DMS53 treated with DMSO at 0.1 percent for 48 hours (cell line): ENCODE results near the gene PRSS23.
"Not testable (repeated sequence)": the region's sequence is repeated elsewhere in the genome, so short reads cannot be mapped to it uniquely, and the experiment has no call there.

Experiments used
- DNase-seq: peaks from one replicate; lab custom pipeline; 2025; ENCODE audit not compliant: unreplicated experiment; lab: John Stamatoyannopoulos, UW

The PRSS23 gene, protein sequence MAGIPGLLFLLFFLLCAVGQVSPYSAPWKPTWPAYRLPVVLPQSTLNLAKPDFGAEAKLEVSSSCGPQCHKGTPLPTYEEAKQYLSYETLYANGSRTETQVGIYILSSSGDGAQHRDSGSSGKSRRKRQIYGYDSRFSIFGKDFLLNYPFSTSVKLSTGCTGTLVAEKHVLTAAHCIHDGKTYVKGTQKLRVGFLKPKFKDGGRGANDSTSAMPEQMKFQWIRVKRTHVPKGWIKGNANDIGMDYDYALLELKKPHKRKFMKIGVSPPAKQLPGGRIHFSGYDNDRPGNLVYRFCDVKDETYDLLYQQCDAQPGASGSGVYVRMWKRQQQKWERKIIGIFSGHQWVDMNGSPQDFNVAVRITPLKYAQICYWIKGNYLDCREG

GRCh38 chr11:86800076-86800959 is at the start of gene PRSS23:
TSS of gene PRSS23 (plus strand) at chr11:86800542. CDS start at chr11:86807644, 7,102 bp downstream.
- peak; percentile 47 for DNase-seq

GRCh38 chr11:86753459-86753858 is 46.9 kb upstream of the PRSS23 start:
- no peak for DNase-seq

DNA sequence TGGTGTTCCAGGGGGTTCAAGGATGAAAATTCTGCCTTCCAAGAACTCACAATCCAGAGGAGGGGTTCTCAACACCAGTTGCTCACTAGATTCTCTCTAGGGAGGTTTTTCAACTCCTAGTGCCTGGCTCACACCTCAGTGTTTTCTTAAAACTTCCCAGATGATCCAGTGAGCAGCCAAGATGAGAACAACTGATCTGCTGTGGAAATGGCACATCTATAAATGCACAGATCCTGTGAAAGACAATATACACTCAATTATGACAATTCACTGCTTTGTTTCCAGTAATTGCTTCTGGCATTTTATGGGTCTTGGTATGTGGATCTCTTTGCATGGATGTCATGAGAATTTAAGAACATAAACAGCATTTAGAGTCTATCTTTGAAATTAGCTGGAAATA is 45.2 kb upstream of the PRSS23 start:
- DNase-seq, result no peak

GRCh38 chr11:86758171-86758570 is 42.2 kb upstream of the PRSS23 start:
- no peak for DNase-seq

DNA sequence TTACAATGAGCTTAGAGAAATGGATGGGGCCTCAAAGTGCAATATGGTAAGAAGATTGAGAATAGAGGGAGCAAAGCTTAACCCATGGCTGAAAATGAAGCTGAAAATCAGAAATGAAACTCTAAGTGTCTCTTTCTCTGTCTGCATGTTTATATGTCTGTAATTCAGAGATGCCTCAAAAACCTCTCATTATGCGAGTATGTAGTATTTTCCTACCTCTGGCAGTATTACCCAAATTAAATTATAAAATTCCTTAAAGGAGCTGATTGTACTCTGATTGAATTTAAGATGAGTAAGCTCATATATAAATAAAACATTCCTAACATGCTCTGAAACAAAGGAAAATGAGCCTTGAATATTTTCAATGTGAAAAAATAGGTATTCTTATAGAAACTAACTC is 39.8 kb upstream of the PRSS23 start:
- DNase-seq, result no peak

- DNase-seq, result no peak
These were observed 38.4 kb upstream of the PRSS23 start for GRCh38 chr11:86761978-86762377.

DNA sequence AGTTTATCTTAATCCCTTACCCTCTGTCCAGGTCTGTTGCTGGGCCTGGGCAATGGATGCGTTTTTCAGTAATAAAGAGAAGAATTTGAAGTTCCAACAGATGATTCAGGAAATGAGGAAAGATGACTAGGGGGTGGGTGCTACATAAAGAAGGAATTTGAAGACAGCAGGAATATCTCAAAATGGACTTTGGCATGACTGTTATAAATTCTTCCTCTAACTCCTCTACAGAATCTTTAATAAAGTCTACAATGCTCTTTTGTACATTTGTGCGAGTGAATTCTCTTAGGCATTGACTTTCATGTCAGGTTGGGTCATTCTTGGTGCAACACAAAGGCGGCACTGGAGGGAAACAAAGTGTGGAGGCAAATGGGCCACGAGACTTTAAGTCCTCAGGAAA is 35.1 kb upstream of the PRSS23 start:
- no peak for DNase-seq

- DNase-seq, result no peak
These were observed 34.5 kb upstream of the PRSS23 start for GRCh38 chr11:86765878-86766277.

DNA sequence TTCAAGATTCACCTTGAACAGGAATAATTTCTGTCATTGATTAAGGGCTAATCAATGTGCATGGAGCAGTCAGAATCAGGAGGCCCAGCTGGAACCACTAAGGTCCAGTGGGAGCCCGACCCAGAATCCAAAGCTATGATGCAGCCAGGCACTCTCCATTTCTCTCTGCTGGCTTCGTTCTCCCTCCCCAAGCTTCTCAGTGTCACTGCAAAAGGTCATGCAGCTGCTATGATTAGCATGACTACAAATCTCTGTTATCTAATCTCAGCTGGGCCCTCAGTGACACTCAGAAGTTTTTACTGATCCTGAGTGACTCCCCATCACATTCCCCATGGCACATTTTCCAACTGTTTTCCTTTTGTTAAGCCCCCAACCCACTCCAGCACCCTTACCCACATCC is 31.1 kb upstream of the PRSS23 start:
- no peak for DNase-seq

- not testable (repeated sequence) for DNase-seq
These were observed 29.8 kb upstream of the PRSS23 start for GRCh38 chr11:86770473-86771027.

- no peak for DNase-seq
These were observed 27.3 kb upstream of the PRSS23 start for GRCh38 chr11:86772999-86773398.

- no peak for DNase-seq
These were observed 26.7 kb upstream of the PRSS23 start for GRCh38 chr11:86773513-86774252.

- DNase-seq, result no peak
These were observed 25.9 kb upstream of the PRSS23 start for GRCh38 chr11:86774417-86774816.

GRCh38 chr11:86775361-86775760 is 25.0 kb upstream of the PRSS23 start:
- no peak for DNase-seq

DNA sequence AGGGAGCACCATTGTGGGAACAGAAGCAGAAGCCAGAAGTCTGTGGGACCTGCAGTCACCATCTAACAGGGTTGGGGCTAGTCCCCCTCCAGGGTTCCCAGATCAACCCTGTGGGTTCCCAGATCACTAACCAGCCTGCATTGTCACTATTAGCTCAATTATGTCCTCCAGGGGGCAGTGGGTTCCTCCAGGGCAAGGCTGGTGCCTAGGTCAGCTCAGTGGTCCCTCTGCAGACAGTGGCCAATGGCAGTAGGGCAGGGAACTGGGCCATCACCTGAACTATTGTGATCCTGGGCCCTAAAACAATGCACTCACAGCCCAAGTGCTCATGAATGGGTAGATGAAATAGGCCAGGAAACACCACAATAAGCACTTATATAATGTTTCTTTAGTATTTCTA is 18.8 kb upstream of the PRSS23 start:
- DNase-seq, result no peak

DNA sequence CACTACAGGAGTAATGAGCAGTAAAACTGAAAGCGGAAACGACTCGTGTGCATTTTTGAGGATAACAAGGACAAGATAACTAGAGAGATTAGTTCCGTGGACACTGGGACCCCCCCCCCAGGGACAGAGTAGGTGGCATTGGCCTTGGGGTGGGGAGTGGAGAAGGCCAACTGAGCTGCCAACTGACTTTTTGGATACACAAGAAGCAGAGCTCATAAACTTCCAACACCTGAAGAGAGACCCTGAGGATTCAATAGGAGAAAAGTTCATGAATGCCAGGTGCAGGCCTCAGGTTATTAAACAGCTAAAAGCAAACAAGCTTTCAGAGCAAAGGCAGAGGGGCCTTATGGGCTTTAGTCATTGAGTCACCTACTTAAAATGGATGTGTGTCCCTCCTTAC is 17.6 kb upstream of the PRSS23 start:
- peak; percentile 55 for DNase-seq

DNA sequence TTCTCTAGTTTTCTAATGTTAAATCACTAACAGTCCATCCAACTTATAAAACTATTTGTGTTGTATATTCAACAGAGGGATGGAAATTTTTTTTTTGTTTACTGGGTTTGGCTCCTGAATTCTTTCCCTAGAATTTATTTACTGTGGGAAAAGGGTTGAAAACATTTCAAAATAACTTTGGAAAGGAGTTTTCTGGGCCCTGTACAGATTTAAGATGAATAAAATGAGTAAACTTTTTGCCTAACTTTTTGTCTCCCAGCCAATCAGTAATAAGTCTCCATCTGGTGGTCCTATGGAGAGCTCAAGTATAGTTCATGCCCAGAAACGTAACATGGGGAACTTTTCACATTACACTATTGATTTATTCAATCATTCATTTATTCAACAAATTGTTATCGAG is 16.7 kb upstream of the PRSS23 start:
- no peak for DNase-seq

GRCh38 chr11:86784241-86784681 is 16.1 kb upstream of the PRSS23 start:
- no peak for DNase-seq

- DNase-seq, result no peak
These were observed 14.8 kb upstream of the PRSS23 start for GRCh38 chr11:86785576-86785975.

- no peak for DNase-seq
These were observed 13.3 kb upstream of the PRSS23 start for GRCh38 chr11:86787018-86787536.

DNA sequence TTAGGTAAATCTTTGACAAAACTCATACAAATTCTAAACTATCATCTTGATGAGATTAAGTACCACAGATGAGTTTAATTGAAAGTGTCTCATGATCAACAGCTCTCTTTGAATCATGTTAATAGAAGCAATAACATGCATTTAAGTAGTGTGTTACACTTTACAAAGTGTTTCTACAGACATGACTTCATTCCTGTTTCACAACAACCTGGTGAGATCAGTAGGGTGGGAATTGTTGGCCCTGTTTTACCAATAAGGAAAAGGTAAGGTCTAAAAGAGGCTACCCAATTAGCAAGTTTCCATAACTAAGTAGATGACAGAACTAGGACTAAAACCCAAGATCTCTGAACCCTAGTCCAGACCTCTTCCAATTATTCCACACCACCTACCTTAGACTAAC is 12.7 kb upstream of the PRSS23 start:
- no peak for DNase-seq
